DMS 273 (cell line): ENCODE measurements around the gene UBE2H.
"Not testable (repeated sequence)": the region's sequence is repeated elsewhere in the genome, so short reads cannot be mapped to it uniquely, and the experiment has no call there.

Experiments
- DNase-seq: peaks from one replicate; lab custom pipeline; 2025; ENCODE audit not compliant: unreplicated experiment; lab: John Stamatoyannopoulos, UW

Gene UBE2H

GRCh38 chr7:129952653-129953560, at the start of gene UBE2H:
UBE2H (minus strand) TSS chr7:129952960; CDS start chr7:129952555, 405 bp downstream.
- DNase-seq = peak; percentile 98

GRCh38 chr7:129998446-129998845, 45.7 kb upstream of the UBE2H start:
- no peak for DNase-seq

GRCh38 chr7:129997285-129997684, 44.5 kb upstream of the UBE2H start:
- no peak for DNase-seq

- DNase-seq = no peak
These were observed 40.5 kb upstream of the UBE2H start for GRCh38 chr7:129993275-129993674.

- DNase-seq = no peak
These were observed 37.8 kb upstream of the UBE2H start for GRCh38 chr7:129990403-129991192.

- no peak for DNase-seq
These were observed 36.7 kb upstream of the UBE2H start for GRCh38 chr7:129989466-129989865.

GRCh38 chr7:129986600-129986999, 33.8 kb upstream of the UBE2H start:
- no peak for DNase-seq

GRCh38 chr7:129980667-129981066, 27.9 kb upstream of the UBE2H start:
- DNase-seq = no peak

- no peak for DNase-seq
These were observed 22.5 kb upstream of the UBE2H start for GRCh38 chr7:129975309-129975708.

- DNase-seq = no peak
These were observed 18.1 kb upstream of the UBE2H start for GRCh38 chr7:129970816-129971215.

GRCh38 chr7:129969881-129970446, 17.2 kb upstream of the UBE2H start:
- DNase-seq = no peak

GRCh38 chr7:129968592-129969383, 16.0 kb upstream of the UBE2H start:
- no peak for DNase-seq

GRCh38 chr7:129960204-129960475, 7.4 kb upstream of the UBE2H start:
- not testable (repeated sequence) for DNase-seq

- DNase-seq = no peak
These were observed 6.9 kb upstream of the UBE2H start for GRCh38 chr7:129959471-129960203.

GRCh38 chr7:129958643-129959470, 6.1 kb upstream of the UBE2H start:
- peak; percentile 77 for DNase-seq

- no peak for DNase-seq
These were observed 3.3 kb upstream of the UBE2H start for GRCh38 chr7:129955993-129956543.

- peak; percentile 77 for DNase-seq
These were observed 591 bp downstream of the UBE2H start for GRCh38 chr7:129952086-129952652.

- peak; percentile 69 for DNase-seq
These were observed 1.3 kb downstream of the UBE2H start for GRCh38 chr7:129951226-129952085.
